GM10847 (cell line): ENCODE measurements around the gene XPNPEP1.

ENCODE experiments used
- POLR2A ChIP-seq: IDR thresholded peaks from 2 replicates; pipeline ENCODE4 v1.6.1; 2011; ENCODE audit not compliant: insufficient read length; ENCODE audit errors: extremely low read depth

The XPNPEP1 gene

GRCh38 chr10:109913306-109913892 lies 9.9 kb downstream of the XPNPEP1 start:
- TF ChIP-seq POLR2A = no peak

GRCh38 chr10:109912335-109913281 lies 10.7 kb downstream of the XPNPEP1 start:
- no peak for TF ChIP-seq POLR2A

GRCh38 chr10:109911903-109912302 lies 11.4 kb downstream of the XPNPEP1 start:
- no peak for TF ChIP-seq POLR2A

- no peak for TF ChIP-seq POLR2A
These were observed 17.0 kb downstream of the XPNPEP1 start for GRCh38 chr10:109906316-109906715.

GRCh38 chr10:109904397-109904796 lies 18.9 kb downstream of the XPNPEP1 start:
- TF ChIP-seq POLR2A = no peak

- no peak for TF ChIP-seq POLR2A
These were observed 20.0 kb downstream of the XPNPEP1 start for GRCh38 chr10:109902992-109903947.

- TF ChIP-seq POLR2A = no peak
These were observed 23.7 kb downstream of the XPNPEP1 start for GRCh38 chr10:109899356-109900331.

- TF ChIP-seq POLR2A = no peak
These were observed 24.5 kb downstream of the XPNPEP1 start for GRCh38 chr10:109898666-109899355.

GRCh38 chr10:109898007-109898406 lies 25.3 kb downstream of the XPNPEP1 start:
- TF ChIP-seq POLR2A = no peak

- TF ChIP-seq POLR2A = no peak
These were observed 27.5 kb downstream of the XPNPEP1 start for GRCh38 chr10:109895848-109896247.

GRCh38 chr10:109895095-109895818 lies 28.1 kb downstream of the XPNPEP1 start:
- TF ChIP-seq POLR2A = no peak

- no peak for TF ChIP-seq POLR2A
These were observed 28.8 kb downstream of the XPNPEP1 start for GRCh38 chr10:109894516-109894915.

- TF ChIP-seq POLR2A = no peak
These were observed 29.9 kb downstream of the XPNPEP1 start for GRCh38 chr10:109893386-109893785.
